ENCODE data around the gene CLGN.

GRCh38 chr4:140463614-140464013, 36.2 kb upstream of the CLGN start:
- no peak for TF ChIP-seq ZNF274 (CRISPR knock-in tag; IDR thresholded peaks at IDR 0.05)
- TF ChIP-seq EP300 (IDR thresholded peaks at IDR 0.05; ENCODE audit: low read depth in 2 of 2, low read length in 2 of 2), result no peak
- no peak for TF ChIP-seq EP300 (CRISPR knock-in tag; IDR thresholded peaks at IDR 0.05; ENCODE audit: borderline replicate concordance)
- no peak for TF ChIP-seq EZH2 (conservative IDR thresholded peaks at IDR 0.05; ENCODE audit: low read depth, low read length)
- TF ChIP-seq STAT6 (CRISPR knock-in tag; IDR thresholded peaks at IDR 0.05; ENCODE audit: borderline replicate concordance), result no peak
- TF ChIP-seq ZNF121 (CRISPR knock-in tag; IDR thresholded peaks at IDR 0.05), result no peak
- no peak for TF ChIP-seq TRIM22 (IDR thresholded peaks at IDR 0.05)
- TF ChIP-seq ZNF552 (CRISPR knock-in tag; IDR thresholded peaks at IDR 0.05; ENCODE audit: borderline replicate concordance), result no peak
